Loucy (cell line): ENCODE data around the gene CCDC57.

Source experiments
- H2AFZ ChIP-seq: fragments of 200-600 bp; sonication (generic); 2 replicates; pipeline ENCODE4 v1.6.0; 2016; ENCODE audit warnings: antibody characterized with exemption, mild to moderate bottlenecking, low read length, moderate library complexity
- H3F3A ChIP-seq: fragments of 200-600 bp; 2 replicates; pipeline ENCODE4 v1.6.0; 2016; ENCODE audit warnings: antibody characterized with exemption, low read depth, mild to moderate bottlenecking
- H3K27me3 ChIP-seq: fragments of 200-600 bp; sonication (generic); 2 replicates; pipeline ENCODE4 v1.6.1; 2014; ENCODE audit warnings: low read length, mild to moderate bottlenecking; ENCODE audit not compliant: insufficient read depth, poor library complexity, severe bottlenecking
- H3K36me3 ChIP-seq: fragments of 200-600 bp; sonication (generic); 2 replicates; pipeline ENCODE4 v1.6.1; 2016; ENCODE audit warnings: low read length; ENCODE audit not compliant: insufficient read depth
- H3K4me1 ChIP-seq: fragments of 200-600 bp; sonication (generic); 2 replicates; pipeline ENCODE4 v1.5.1; 2014; ENCODE audit warnings: low read length, mild to moderate bottlenecking; ENCODE audit not compliant: insufficient read depth, poor library complexity, severe bottlenecking
- H3K4me2 ChIP-seq: fragments of 200-600 bp; sonication (generic); 2 replicates; pipeline ENCODE4 v1.6.0; 2014; ENCODE audit warnings: antibody characterized with exemption, low read length, low read depth, mild to moderate bottlenecking; ENCODE audit not compliant: poor library complexity, severe bottlenecking
- H3K4me3 ChIP-seq: fragments of 200-600 bp; sonication (generic); 2 replicates; pipeline ENCODE4 v1.5.1; 2014; ENCODE audit warnings: low read length, mild to moderate bottlenecking, mixed read lengths; ENCODE audit not compliant: poor library complexity, severe bottlenecking
- H3K79me2 ChIP-seq: fragments of 200-600 bp; sonication (generic); 2 replicates; pipeline ENCODE4 v1.6.1; 2014; ENCODE audit warnings: low read length; ENCODE audit not compliant: insufficient read depth
- H3K9ac ChIP-seq: fragments of 200-600 bp; sonication (generic); 2 replicates; pipeline ENCODE4 v1.6.0; 2014; ENCODE audit warnings: mild to moderate bottlenecking, low read depth, low read length, moderate library complexity; ENCODE audit not compliant: poor library complexity, severe bottlenecking
- H3K9me2 ChIP-seq: fragments of 200-600 bp; sonication (generic); replicated peaks from 2 replicates; pipeline ENCODE4 v1.6.1; 2016; ENCODE audit warnings: low read depth, low read length, mixed read lengths
- H3K9me3 ChIP-seq: fragments of 200-600 bp; sonication (generic); 2 replicates; pipeline ENCODE4 v1.6.1; 2014; ENCODE audit warnings: mild to moderate bottlenecking, antibody characterized with exemption, low read length, low read depth; ENCODE audit not compliant: insufficient read depth
- H4K20me1 ChIP-seq: fragments of 200-600 bp; sonication (generic); 2 replicates; pipeline ENCODE4 v1.6.0; 2014; ENCODE audit warnings: antibody characterized with exemption, low read length, mild to moderate bottlenecking; ENCODE audit not compliant: insufficient read depth, poor library complexity, severe bottlenecking
- EZH2phosphoT487 ChIP-seq: fragments of 200-600 bp; IDR thresholded peaks from 2 replicates; pipeline ENCODE4 v1.6.1; 2018; ENCODE audit warnings: antibody characterized with exemption, mild to moderate bottlenecking, moderate library complexity, borderline replicate concordance
- TF ChIP-seq, protein P1 (sequence below): fragments of 200-600 bp; sonication (generic); conservative IDR thresholded peaks from 2 replicates; pipeline ENCODE4 v1.5.1; 2014; ENCODE audit warnings: mild to moderate bottlenecking, antibody characterized with exemption, low read length

Gene CCDC57

DNA sequence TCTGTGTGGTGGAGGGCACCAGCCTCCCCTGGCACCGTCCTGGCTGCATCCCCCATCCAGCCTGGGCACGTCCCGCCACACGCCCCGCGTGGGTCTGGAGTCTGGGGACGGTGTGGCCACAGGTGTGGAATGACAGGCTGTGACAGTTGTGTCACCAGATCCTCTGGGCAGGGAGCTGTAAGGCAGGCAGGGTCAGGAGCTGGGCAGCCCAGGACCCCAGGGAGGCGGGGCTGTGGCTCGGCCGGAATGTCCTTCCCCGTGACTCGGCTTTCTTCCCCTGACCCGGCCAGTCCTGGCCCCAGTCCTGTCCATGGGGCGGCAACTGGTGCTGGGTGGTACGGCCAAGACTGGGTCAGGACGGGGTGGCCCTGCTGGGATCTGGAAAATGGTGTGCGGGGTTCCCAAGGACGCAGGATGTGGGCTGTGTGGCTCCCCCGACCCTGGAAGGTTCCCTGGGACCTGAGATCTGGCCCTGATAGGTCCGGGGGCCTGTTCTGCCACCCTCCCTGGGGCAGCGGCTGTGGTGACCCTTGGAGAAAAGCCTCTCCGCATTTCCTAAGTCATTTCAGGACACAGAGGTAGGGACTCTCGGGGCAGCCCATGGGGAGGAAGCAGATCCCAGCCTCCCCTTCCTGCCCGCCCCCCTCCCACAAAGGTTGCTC is 12.9 kb upstream of the CCDC57 start:
- H3K9ac ChIP-seq, result no peak overlapping the region
- H3K79me2 ChIP-seq, result peaks cover 39% of the 10 kb centered on the region
- no peak overlapping the region for H2AFZ ChIP-seq
- H3F3A ChIP-seq, result no peaks in the 10 kb centered on the region
- TF ChIP-seq, protein P1, sequence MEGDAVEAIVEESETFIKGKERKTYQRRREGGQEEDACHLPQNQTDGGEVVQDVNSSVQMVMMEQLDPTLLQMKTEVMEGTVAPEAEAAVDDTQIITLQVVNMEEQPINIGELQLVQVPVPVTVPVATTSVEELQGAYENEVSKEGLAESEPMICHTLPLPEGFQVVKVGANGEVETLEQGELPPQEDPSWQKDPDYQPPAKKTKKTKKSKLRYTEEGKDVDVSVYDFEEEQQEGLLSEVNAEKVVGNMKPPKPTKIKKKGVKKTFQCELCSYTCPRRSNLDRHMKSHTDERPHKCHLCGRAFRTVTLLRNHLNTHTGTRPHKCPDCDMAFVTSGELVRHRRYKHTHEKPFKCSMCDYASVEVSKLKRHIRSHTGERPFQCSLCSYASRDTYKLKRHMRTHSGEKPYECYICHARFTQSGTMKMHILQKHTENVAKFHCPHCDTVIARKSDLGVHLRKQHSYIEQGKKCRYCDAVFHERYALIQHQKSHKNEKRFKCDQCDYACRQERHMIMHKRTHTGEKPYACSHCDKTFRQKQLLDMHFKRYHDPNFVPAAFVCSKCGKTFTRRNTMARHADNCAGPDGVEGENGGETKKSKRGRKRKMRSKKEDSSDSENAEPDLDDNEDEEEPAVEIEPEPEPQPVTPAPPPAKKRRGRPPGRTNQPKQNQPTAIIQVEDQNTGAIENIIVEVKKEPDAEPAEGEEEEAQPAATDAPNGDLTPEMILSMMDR, result no peak
- no peak for TF ChIP-seq EZH2phosphoT487
- no peaks in the 10 kb centered on the region for H3K27me3 ChIP-seq
- H3K9me3 ChIP-seq, result no peaks in the 10 kb centered on the region
- no peak overlapping the region for H3K4me2 ChIP-seq
- H3K4me3 ChIP-seq, result no peak overlapping the region
- H3K36me3 ChIP-seq, result no peaks in the 10 kb centered on the region
- peaks cover 16% of the 10 kb centered on the region for H4K20me1 ChIP-seq
- H3K4me1 ChIP-seq, result peaks cover 11% of the 10 kb centered on the region
- no peaks in the 10 kb centered on the region for H3K9me2 ChIP-seq

DNA sequence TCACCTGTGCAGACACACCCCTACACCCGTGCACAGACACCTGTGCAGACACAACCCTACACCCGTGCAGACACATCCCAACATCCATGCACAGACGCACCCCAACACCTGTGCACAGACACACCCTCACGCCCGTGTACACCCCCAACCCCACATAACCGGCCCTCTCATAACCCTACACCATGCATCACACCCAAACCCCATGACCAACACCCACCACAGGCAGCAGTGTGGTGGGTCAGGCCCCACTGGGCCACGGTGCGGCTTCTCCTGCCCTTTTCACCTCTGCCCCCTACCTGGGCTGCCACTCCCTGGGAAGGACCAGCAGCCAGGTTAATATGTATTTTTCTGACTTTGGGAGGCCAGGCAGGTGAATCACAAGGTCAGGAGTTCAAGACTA is 12.0 kb upstream of the CCDC57 start:
- Histone ChIP-seq H3K27me3 (no peaks in the 10 kb centered on the region), H3K79me2 (peaks cover 30% of the 10 kb centered on the region), H4K20me1 (peaks cover 8% of the 10 kb centered on the region), H3K9me2 (no peaks in the 10 kb centered on the region), H3K9ac (no peak overlapping the region), H2AFZ (no peak overlapping the region), H3F3A (no peaks in the 10 kb centered on the region), H3K9me3 (no peaks in the 10 kb centered on the region), H3K4me1 (peaks cover 9% of the 10 kb centered on the region), H3K36me3 (no peaks in the 10 kb centered on the region), H3K4me3 (no peak overlapping the region), H3K4me2 (no peak overlapping the region)
- TF ChIP-seq EZH2phosphoT487, result no peak
- TF ChIP-seq, protein P1, result no peak

DNA sequence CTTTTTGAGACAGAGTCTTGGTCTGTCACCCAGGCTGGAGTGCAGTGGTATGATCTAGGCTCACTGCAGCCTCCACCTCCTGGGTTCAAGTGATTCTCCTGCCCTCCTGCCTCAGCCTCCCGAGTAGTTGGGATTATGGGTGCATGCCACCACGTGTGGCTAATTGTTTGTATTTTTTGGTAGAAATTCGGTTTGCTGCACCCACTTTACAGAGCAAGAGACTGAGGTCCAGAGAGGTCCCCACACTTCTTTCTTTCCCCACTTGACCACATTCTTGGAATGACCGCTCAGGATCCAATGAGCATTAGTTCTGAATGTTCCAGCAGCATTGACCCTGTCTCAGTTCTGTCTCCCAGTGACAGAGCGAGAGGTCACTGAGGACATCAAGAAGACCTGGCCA is 10.9 kb upstream of the CCDC57 start:
- TF ChIP-seq, protein P1, result no peak
- TF ChIP-seq EZH2phosphoT487, result no peak
- H3K4me2 ChIP-seq, result no peak overlapping the region
- no peaks in the 10 kb centered on the region for H3K36me3 ChIP-seq
- H3K9me3 ChIP-seq, result no peaks in the 10 kb centered on the region
- no peaks in the 10 kb centered on the region for H3K27me3 ChIP-seq
- no peak overlapping the region for H2AFZ ChIP-seq
- no peaks in the 10 kb centered on the region for H3K9me2 ChIP-seq
- peaks cover 20% of the 10 kb centered on the region; the same call in 1 of the 2 replicates for H3K79me2 ChIP-seq
- H3K4me3 ChIP-seq, result no peak overlapping the region
- no peaks in the 10 kb centered on the region for H4K20me1 ChIP-seq
- no peaks in the 10 kb centered on the region for H3F3A ChIP-seq
- no peak overlapping the region for H3K9ac ChIP-seq
- peaks cover 9% of the 10 kb centered on the region for H3K4me1 ChIP-seq
